Ovary (tissue), 9 donors: ENCODE results near the gene AP5Z1. TPM values are rescaled to one million over a fixed set of nuclear protein-coding genes. Genes with fewer than 3 reads are reported as not detected.

Experiments used
- DNase-seq, 5 donors: peaks; one replicate each; pipeline ENCODE4 v3.0.0-alpha.2; 2019 to 2020
- H3K27ac ChIP-seq, 2 donors: fragments of 200-600 bp; one replicate each; pipeline versions ENCODE4 v1.5.1 to v1.8.0; 2019 to 2022
- H3K27me3 ChIP-seq: fragments of 200-600 bp; one replicate; pipeline ENCODE4 v1.8.0; 2022
- H3K36me3 ChIP-seq: fragments of 200-600 bp; sonication (generic); one replicate; pipeline ENCODE4 v1.5.1; 2019
- H3K4me1 ChIP-seq: one replicate; pipeline ENCODE4 v1.8.1; 2013; ENCODE audit warnings: mild to moderate bottlenecking, moderate library complexity; ENCODE audit not compliant: insufficient read depth
- H3K4me3 ChIP-seq: fragments of 200-600 bp; sonication (generic); one replicate; pipeline ENCODE4 v1.5.1; 2017
- H3K9me3 ChIP-seq, 2 donors: fragments of 200-600 bp in 1 of 2; sonication (generic) in 1 of 2; one replicate each; pipeline versions ENCODE4 v1.5.1 to v1.8.1; 2013 to 2019; ENCODE audit warnings: mild to moderate bottlenecking in 1 of 2, moderate library complexity in 1 of 2
- EP300 ChIP-seq: sonication (generic); formaldehyde crosslinking; IDR thresholded peaks from one replicate; pipeline ENCODE4 v1.6.1; 2017; ENCODE audit warnings: antibody characterized with exemption
- POLR2A ChIP-seq: fragments of 450-650 bp; IDR thresholded peaks from one replicate; pipeline ENCODE4 v1.6.1; 2017; ENCODE audit warnings: antibody characterized with exemption, mild to moderate bottlenecking, moderate library complexity
- WGBS, 3 donors: extraction: QIAGEN DNeasy Blood & Tissue Kit in 1 of 3; methylation state at CpG; one replicate each; pipeline versions ENCODE4 v1.1.5 to v1.1.7; 2013 to 2017; 5-methylcytosine and 5-hydroxymethylcytosine counted together
- intact Hi-C, 4 donors: fragments of 100-400 bp; cut with DNase I; formaldehyde crosslinking; loops; one replicate each; pipeline versions ENCODE4 v1.11.0 to v1.15.1; 2022 to 2023
- polyA plus RNA-seq, 2 donors: library from polyadenylated mRNA; stranded (reverse); fragments of 200-250 nt in 1 of 2; fragments of 350-450 nt in 1 of 2; fragmentation: Illumina TruSeq in 1 of 2; extraction: RNeasy Lipid Tissue Mini Kit (QIAGEN cat#74804) in 1 of 2; gene quantifications; one replicate each; pipeline ENCODE4 v1.2.3, GENCODE V29; 2013 to 2014
- total RNA-seq, 7 donors: library from RNA; depleted of rRNA in 2 of 7; stranded (reverse); fragments of >200 nt in 2 of 7; fragmentation: NEBNext Ultra II Directional in 3 of 7; extraction: Animal tissue kit (Norgen Biotek cat#: 25700) in 3 of 7; gene quantifications; one replicate each; pipeline versions ENCODE4 v1.1.0 to v1.2.4, GENCODE V29; 2016 to 2023
- TF ChIP-seq, protein P1 (sequence below), 3 donors: fragments of 450-650 bp in 2 of 3; fragments of 200-600 bp in 1 of 3; IDR thresholded peaks; one replicate each; pipeline versions ENCODE4 v1.5.1 to v1.8.0; 2016 to 2022; ENCODE audit warnings: antibody characterized with exemption in 3 of 3, mild to moderate bottlenecking in 1 of 3
- donor health status: DM: no; HTN: no; CAD: no; lungs with moderate emphysema.
- donor health status: DM: no; HTN: no; CAD: no.
- donor health status: Bipolar disorder and iron deficiency.
- donor health status: DM: yes; HTN: yes; CAD: no.
- donor health status: DM: no; HTN: no; CAD: no.
- donor health status: DM: yes; HTN: yes; CAD: no.

The AP5Z1 gene
- total and polyA plus RNA-seq, 9 donors, result 2.4 to 37.3 (median 23.1) TPM

- 54 to 59% (median 55%) methylated on average over 31 of the region's 31 CpGs for WGBS, 3 donors
- H3K4me3 ChIP-seq, result no peak overlapping the region
- intact Hi-C loops, result loop anchor here in 3 of 4 donors (5.0 to 10.0 kb wide), 3 partner anchors 112 to 139 kb away; no protein-coding TSS in a partner anchor
- no peaks in the 10 kb centered on the region for H3K27me3 ChIP-seq
- no peaks in the 10 kb centered on the region for H3K36me3 ChIP-seq
- peak; percentile 72 to 87 (median 81) for DNase-seq
- H3K27ac ChIP-seq, result no peak overlapping the region
- no peaks in the 10 kb centered on the region for H3K4me1 ChIP-seq
- TF ChIP-seq, protein P1, sequence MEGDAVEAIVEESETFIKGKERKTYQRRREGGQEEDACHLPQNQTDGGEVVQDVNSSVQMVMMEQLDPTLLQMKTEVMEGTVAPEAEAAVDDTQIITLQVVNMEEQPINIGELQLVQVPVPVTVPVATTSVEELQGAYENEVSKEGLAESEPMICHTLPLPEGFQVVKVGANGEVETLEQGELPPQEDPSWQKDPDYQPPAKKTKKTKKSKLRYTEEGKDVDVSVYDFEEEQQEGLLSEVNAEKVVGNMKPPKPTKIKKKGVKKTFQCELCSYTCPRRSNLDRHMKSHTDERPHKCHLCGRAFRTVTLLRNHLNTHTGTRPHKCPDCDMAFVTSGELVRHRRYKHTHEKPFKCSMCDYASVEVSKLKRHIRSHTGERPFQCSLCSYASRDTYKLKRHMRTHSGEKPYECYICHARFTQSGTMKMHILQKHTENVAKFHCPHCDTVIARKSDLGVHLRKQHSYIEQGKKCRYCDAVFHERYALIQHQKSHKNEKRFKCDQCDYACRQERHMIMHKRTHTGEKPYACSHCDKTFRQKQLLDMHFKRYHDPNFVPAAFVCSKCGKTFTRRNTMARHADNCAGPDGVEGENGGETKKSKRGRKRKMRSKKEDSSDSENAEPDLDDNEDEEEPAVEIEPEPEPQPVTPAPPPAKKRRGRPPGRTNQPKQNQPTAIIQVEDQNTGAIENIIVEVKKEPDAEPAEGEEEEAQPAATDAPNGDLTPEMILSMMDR (IDR thresholded peaks at IDR 0.05), result peak; percentile 79 to 86 (median 79)
- TF ChIP-seq POLR2A, result no peak
- no peaks in the 10 kb centered on the region for H3K9me3 ChIP-seq
Measured at GRCh38 chr7:4753598-4754432, 21.6 kb upstream of the AP5Z1 start.

GRCh38 chr7:4754433-4755010 lies 20.9 kb upstream of the AP5Z1 start:
- H3K4me1 ChIP-seq, result no peaks in the 10 kb centered on the region
- no peak for DNase-seq
- no peaks in the 10 kb centered on the region for H3K36me3 ChIP-seq
- intact Hi-C loops, result loop anchor here in 3 of 4 donors (5.0 to 10.0 kb wide), 3 partner anchors 112 to 140 kb away; no protein-coding TSS in a partner anchor
- no peaks in the 10 kb centered on the region for H3K9me3 ChIP-seq
- no peak for TF ChIP-seq EP300
- TF ChIP-seq, protein P1 (IDR thresholded peaks at IDR 0.05), result no peak
- TF ChIP-seq POLR2A, result no peak
- no peak overlapping the region for H3K4me3 ChIP-seq
- no peak overlapping the region for H3K27ac ChIP-seq
- H3K27me3 ChIP-seq, result no peaks in the 10 kb centered on the region
- 90 to 93% (median 90%) methylated on average over 34 to 36 of the region's 36 CpGs for WGBS, 3 donors

- H3K27ac ChIP-seq, result no peak overlapping the region
- TF ChIP-seq POLR2A (no peak), EP300 (no peak)
- TF ChIP-seq, protein P1 (IDR thresholded peaks at IDR 0.05), result no peak
- H3K27me3 ChIP-seq, result no peaks in the 10 kb centered on the region
- no peaks in the 10 kb centered on the region for H3K9me3 ChIP-seq
- H3K4me3 ChIP-seq, result no peak overlapping the region
- no peak for DNase-seq
- intact Hi-C loops, result loop anchor here in 2 of 4 donors (10.0 kb wide), 1 partner anchor 140 kb away; no protein-coding TSS in a partner anchor
- no peaks in the 10 kb centered on the region for H3K4me1 ChIP-seq
- H3K36me3 ChIP-seq, result no peaks in the 10 kb centered on the region
- 91 to 93% (median 91%) methylated on average over 24 of the region's 24 CpGs for WGBS, 3 donors
Measured at GRCh38 chr7:4755045-4755444, 20.4 kb upstream of the AP5Z1 start.

GRCh38 chr7:4758111-4758510 lies 17.3 kb upstream of the AP5Z1 start:
- H3K4me1 ChIP-seq, result no peaks in the 10 kb centered on the region
- H3K36me3 ChIP-seq, result no peaks in the 10 kb centered on the region
- WGBS, 3 donors, result 91 to 93% (median 92%) methylated on average over 19 of the region's 19 CpGs
- no peak overlapping the region for H3K4me3 ChIP-seq
- TF ChIP-seq EP300 (no peak), POLR2A (no peak)
- TF ChIP-seq, protein P1 (IDR thresholded peaks at IDR 0.05), result no peak
- intact Hi-C loops, result loop anchor here in 2 of 4 donors (10.0 kb wide), 1 partner anchor 143 kb away; no protein-coding TSS in a partner anchor
- H3K9me3 ChIP-seq, result no peaks in the 10 kb centered on the region
- H3K27ac ChIP-seq, result no peak overlapping the region
- no peaks in the 10 kb centered on the region for H3K27me3 ChIP-seq
- no peak for DNase-seq
